Testis (tissue), 2 donors: Measurements from ENCODE around the gene ALPG.

Experiments used
- CTCF ChIP-seq, 3 experiments: fragments of 450-650 bp in 2 of 3; fragments of 200-600 bp in 1 of 3; sonication (generic) in 1 of 3; IDR thresholded peaks; one replicate each; pipeline ENCODE4 v1.5.1; 2016 to 2019; ENCODE audit warnings: antibody characterized with exemption in 3 of 3, mild to moderate bottlenecking in 2 of 3, moderate library complexity in 1 of 3
- POLR2A ChIP-seq: fragments of 450-650 bp; IDR thresholded peaks from one replicate; pipeline ENCODE4 v1.6.1; 2017; ENCODE audit warnings: antibody characterized with exemption, mild to moderate bottlenecking, moderate library complexity

GRCh38 chr2:232438091-232438490 is 31.4 kb downstream of the ALPG start:
- TF ChIP-seq POLR2A (no peak), CTCF (IDR thresholded peaks at IDR 0.05) (no peak)
